Kasumi-1 (cell line): ENCODE results near the gene UROD.
"Not testable (repeated sequence)": the region's sequence is repeated elsewhere in the genome, so short reads cannot be mapped to it uniquely, and the experiment has no call there.

Source experiments
- DNase-seq, 2 experiments: peaks; one replicate each; lab custom pipeline; 2025; lab: John Stamatoyannopoulos, UW

The UROD gene

GRCh38 chr1:45038661-45039364 is 26.8 kb downstream of the UROD start:
- DNase-seq = no peak

GRCh38 chr1:45040297-45040696 is 28.2 kb downstream of the UROD start:
- DNase-seq = no peak

GRCh38 chr1:45043094-45043493 is 31.0 kb downstream of the UROD start:
- DNase-seq = no peak

- DNase-seq = no peak
Measured at GRCh38 chr1:45044916-45045315, 32.9 kb downstream of the UROD start.

GRCh38 chr1:45047032-45047431 is 35.0 kb downstream of the UROD start:
- DNase-seq = no peak

GRCh38 chr1:45051005-45051772 is 39.1 kb downstream of the UROD start:
- no peak for DNase-seq

- no peak for DNase-seq
Measured at GRCh38 chr1:45057542-45057941, 45.5 kb downstream of the UROD start.

GRCh38 chr1:45059829-45060228 is 47.8 kb downstream of the UROD start:
- DNase-seq = no peak

- DNase-seq = not testable (repeated sequence)
Measured at GRCh38 chr1:45062463-45062862, 50.4 kb downstream of the UROD start.

- DNase-seq = no peak
Measured at GRCh38 chr1:45065083-45065482, 53.0 kb downstream of the UROD start.
